ENCODE measurements around the gene TTC13. TPM values are rescaled to one million over a fixed set of nuclear protein-coding genes. Genes with fewer than 3 reads are reported as not detected.

The TTC13 gene
- total and polyA plus RNA-seq, 2 of the 13 experiments (the other 11 are each of a cell fraction or from before 2014, with no cell fraction given) = 5.8 to 15.9 TPM

GRCh38 chr1:230976360-230976759 lies 2.3 kb downstream of the TTC13 start:
- Histone ChIP-seq H3K36me3 (replicated peaks in 1 of 2; ENCODE audit: control insufficient read depth in 1 of 2, insufficient read depth in 2 of 2, low read length in 2 of 2) (peaks cover 0 to 1% of the 10 kb centered on the region in 2 experiments; a peak in 1 of 5 replicates), H3K79me2 (ENCODE audit: insufficient read depth, low read length) (peaks cover 9% of the 10 kb centered on the region), H3K27ac (ENCODE audit: extremely low read length, insufficient read depth, low read length) (no peak overlapping the region), H3K4me3 (replicated peaks in 1 of 3; ENCODE audit: insufficient read depth in 1 of 3, low read depth in 2 of 3, low read length in 3 of 3) (no peak overlapping the region), H4K20me1 (ENCODE audit: insufficient read depth, low read length) (no peaks in the 10 kb centered on the region), H3K4me2 (ENCODE audit: low read depth, low read length) (no peak overlapping the region), H2AFZ (ENCODE audit: low read length) (no peak overlapping the region), H3K9me3 (ENCODE audit: low read length) (no peaks in the 10 kb centered on the region), H3K4me1 (ENCODE audit: insufficient read depth, low read length) (peaks cover 32% of the 10 kb centered on the region), H3K27me3 (ENCODE audit: control insufficient read depth in 1 of 2, insufficient read depth in 2 of 2, low read length in 2 of 2) (no peaks in the 10 kb centered on the region; a peak in 1 of 5 replicates), H3K9ac (ENCODE audit: insufficient read depth, low read depth, low read length) (no peak overlapping the region)
- intact Hi-C loops (cut with micrococcal nuclease; ENCODE audit: unreplicated experiment) = loop anchor here (5.0 to 10.0 kb wide), 2 partner anchors 262 to 334 kb away; partner anchors contain the start of genes AGT and COG2
- FAIRE-seq = no peak
- no TSS peak for BruUV-seq (replicated peaks)
- no peak for ATAC-seq
- ChIA-PET POLR2A (no interaction called here), CTCF (ENCODE audit: low intra/inter-chr PET ratio, low total read pairs) (no interaction called here)
- no peak for DNase-seq (ENCODE audit: low spot score)
- TF ChIP-seq MXD4 (CRISPR knock-in tag; IDR thresholded peaks at IDR 0.05) (no peak), RBAK (CRISPR knock-in tag; IDR thresholded peaks at IDR 0.05) (no peak), ZBTB43 (CRISPR knock-in tag; conservative IDR thresholded peaks at IDR 0.05) (no peak), ZNF740 (CRISPR knock-in tag; IDR thresholded peaks at IDR 0.05) (no peak), PRDM10 (CRISPR knock-in tag; IDR thresholded peaks at IDR 0.05; ENCODE audit: low read depth) (no peak), EED (CRISPR knock-in tag; IDR thresholded peaks at IDR 0.05) (no peak), ZSCAN29 (CRISPR knock-in tag; conservative IDR thresholded peaks at IDR 0.05) (no peak), KDM4B (CRISPR knock-in tag; IDR thresholded peaks at IDR 0.05) (no peak), REXO4 (CRISPR knock-in tag; IDR thresholded peaks at IDR 0.05; ENCODE audit: borderline replicate concordance) (no peak), TAF1 (CRISPR knock-in tag; IDR thresholded peaks at IDR 0.05) (no peak), ZNF75D (CRISPR knock-in tag; IDR thresholded peaks at IDR 0.05; ENCODE audit: borderline replicate concordance) (no peak), NFKBIZ (CRISPR knock-in tag; IDR thresholded peaks at IDR 0.05) (no peak), ZBTB26 (CRISPR knock-in tag; IDR thresholded peaks at IDR 0.05; ENCODE audit: borderline replicate concordance) (no peak), MZF1 (CRISPR knock-in tag; IDR thresholded peaks at IDR 0.05; ENCODE audit: borderline replicate concordance) (no peak), TBX3 (IDR thresholded peaks at IDR 0.05; ENCODE audit: borderline replicate concordance) (no peak), CSRNP2 (CRISPR knock-in tag; conservative IDR thresholded peaks at IDR 0.05; ENCODE audit: low read depth) (no peak), MTA3 (CRISPR knock-in tag; IDR thresholded peaks at IDR 0.05) (no peak), ZMAT3 (CRISPR knock-in tag; conservative IDR thresholded peaks at IDR 0.05) (no peak)
- 95% methylated on average over 4 of the region's 4 CpGs for WGBS (ENCODE audit: low lambda C conversion rate)
- in situ Hi-C loops (cut with HindIII; ENCODE audit: extremely low pct_ligation_motif_present, low pct_unique_long_range_greater_than_20kb) = no loop called here
